ENCODE measurements around the gene NSD2. TPM values are rescaled to one million over a fixed set of nuclear protein-coding genes. Genes with fewer than 3 reads are reported as not detected.

NSD2 gene
- total RNA-seq, 1 donor from 2014 or later, result 43.4 TPM

DNA sequence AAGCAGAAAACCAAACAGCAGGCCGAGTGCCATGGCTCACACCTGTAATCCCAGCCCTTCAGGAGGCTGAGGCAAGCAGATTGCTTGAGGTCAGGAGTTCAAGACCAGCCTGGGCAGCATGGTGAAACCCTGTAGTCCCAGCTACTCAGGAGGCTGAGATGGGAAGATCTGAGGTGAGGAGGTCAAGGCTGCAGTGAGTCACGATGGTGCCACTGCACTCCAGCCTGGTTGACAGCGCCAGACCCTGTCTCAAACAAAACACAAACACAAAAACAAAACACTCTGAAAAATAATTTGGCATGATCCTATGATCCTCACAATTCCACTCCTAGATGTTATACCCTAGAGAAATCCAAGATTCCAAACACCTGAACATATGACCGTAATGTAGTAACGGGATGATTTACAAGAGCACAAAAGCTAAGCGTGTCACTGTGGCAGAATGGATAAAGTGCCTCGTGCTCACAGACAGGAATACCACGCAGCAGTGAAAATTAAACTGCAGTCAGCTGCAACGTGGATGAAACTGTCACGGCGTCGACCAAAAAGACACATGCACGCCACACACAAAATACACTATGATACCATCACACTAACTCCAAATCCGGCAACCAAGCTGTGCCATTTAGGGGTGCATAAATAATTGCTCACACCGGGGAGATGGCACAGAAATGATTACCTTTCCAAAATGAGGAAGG lies 135.9 kb downstream of the NSD2 start:
- H3K4me3 ChIP-seq (ENCODE audit: low read depth, low read length), result peak overlapping the region; percentile 100
- H3K36me3 ChIP-seq (ENCODE audit: control insufficient read depth, insufficient read depth, low read length), result no peaks in the 10 kb centered on the region
- TF ChIP-seq, protein P1, sequence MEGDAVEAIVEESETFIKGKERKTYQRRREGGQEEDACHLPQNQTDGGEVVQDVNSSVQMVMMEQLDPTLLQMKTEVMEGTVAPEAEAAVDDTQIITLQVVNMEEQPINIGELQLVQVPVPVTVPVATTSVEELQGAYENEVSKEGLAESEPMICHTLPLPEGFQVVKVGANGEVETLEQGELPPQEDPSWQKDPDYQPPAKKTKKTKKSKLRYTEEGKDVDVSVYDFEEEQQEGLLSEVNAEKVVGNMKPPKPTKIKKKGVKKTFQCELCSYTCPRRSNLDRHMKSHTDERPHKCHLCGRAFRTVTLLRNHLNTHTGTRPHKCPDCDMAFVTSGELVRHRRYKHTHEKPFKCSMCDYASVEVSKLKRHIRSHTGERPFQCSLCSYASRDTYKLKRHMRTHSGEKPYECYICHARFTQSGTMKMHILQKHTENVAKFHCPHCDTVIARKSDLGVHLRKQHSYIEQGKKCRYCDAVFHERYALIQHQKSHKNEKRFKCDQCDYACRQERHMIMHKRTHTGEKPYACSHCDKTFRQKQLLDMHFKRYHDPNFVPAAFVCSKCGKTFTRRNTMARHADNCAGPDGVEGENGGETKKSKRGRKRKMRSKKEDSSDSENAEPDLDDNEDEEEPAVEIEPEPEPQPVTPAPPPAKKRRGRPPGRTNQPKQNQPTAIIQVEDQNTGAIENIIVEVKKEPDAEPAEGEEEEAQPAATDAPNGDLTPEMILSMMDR (IDR thresholded peaks at IDR 0.05; ENCODE audit: insufficient read depth, low read length, severe bottlenecking), result no peak
- DNase-seq (ENCODE audit: low read depth) (no peak), FAIRE-seq (no peak)
- no peaks in the 10 kb centered on the region for H3K27me3 ChIP-seq (ENCODE audit: control insufficient read depth, insufficient read depth, low read length)

DNA sequence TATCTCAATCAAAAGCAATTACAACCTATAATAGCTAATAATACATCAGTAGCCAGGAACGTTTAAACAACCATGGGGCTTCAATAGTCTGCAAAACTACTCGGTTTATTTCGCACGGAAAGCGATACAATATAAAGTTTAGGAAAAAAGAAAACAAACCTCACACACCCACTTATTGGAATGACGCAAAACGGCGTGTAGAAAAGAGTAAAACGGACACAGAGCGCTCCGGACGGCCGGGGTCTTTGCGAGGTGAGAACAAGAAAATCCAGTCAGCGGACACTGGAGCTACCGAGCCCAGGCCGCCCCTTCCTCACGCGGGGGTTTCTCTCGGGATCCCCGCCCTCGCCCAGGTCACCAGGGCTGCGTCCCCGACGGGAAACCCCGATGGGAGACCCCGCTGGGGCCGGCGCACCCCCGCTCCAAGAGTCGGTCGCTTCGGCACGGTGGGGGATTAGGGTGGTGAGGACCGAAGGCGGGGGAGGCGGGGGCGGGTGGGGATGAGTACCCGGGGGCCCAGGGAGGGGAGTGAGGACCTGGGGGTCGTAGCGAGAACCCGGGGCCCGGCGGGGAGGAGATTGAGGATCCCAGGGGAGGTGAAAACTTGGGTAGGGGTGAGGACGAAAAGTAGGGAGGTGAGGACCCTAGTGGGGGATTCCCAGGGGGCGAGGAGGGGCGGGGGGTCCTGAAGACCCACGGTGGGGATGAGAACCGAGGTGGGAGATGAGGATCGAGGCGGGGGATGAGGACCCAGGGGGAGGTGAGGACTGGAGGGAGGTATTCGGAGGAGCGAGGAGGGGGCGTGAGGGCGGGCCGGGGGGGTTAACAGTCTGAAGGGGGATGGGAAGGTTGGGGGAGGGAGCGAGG lies 136.8 kb downstream of the NSD2 start:
- FAIRE-seq, result no peak
- no peaks in the 10 kb centered on the region for H3K27me3 ChIP-seq (ENCODE audit: control insufficient read depth, insufficient read depth, low read length)
- DNase-seq (ENCODE audit: low read depth), result no peak
- TF ChIP-seq, protein P1 (IDR thresholded peaks at IDR 0.05; ENCODE audit: insufficient read depth, low read length, severe bottlenecking), result no peak
- H3K36me3 ChIP-seq (ENCODE audit: control insufficient read depth, insufficient read depth, low read length), result no peaks in the 10 kb centered on the region
- H3K4me3 ChIP-seq (ENCODE audit: low read depth, low read length), result peak overlapping the region; percentile 100

DNA sequence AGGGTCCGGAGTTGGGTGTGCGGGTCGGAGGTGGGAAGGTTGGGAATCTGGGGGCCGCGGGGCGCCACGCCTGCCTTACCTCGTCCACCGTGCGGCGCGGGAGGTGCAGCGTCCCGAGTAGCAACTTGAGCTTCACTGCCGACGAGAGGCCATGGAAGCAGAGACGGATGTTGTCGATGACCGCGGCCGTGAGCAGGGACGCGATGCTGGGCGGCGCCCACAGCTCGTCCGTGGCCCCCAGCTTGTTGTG lies 137.4 kb downstream of the NSD2 start:
- Histone ChIP-seq H3K4me3 (ENCODE audit: low read depth, low read length) (peak overlapping the region; percentile 100), H3K27me3 (ENCODE audit: control insufficient read depth, insufficient read depth, low read length) (no peaks in the 10 kb centered on the region), H3K36me3 (ENCODE audit: control insufficient read depth, insufficient read depth, low read length) (no peaks in the 10 kb centered on the region)
- DNase-seq (ENCODE audit: low read depth) (no peak), FAIRE-seq (no peak)
- TF ChIP-seq, protein P1 (IDR thresholded peaks at IDR 0.05; ENCODE audit: insufficient read depth, low read length, severe bottlenecking), result no peak

- Histone ChIP-seq H3K4me3 (ENCODE audit: low read depth, low read length) (peak within 1 kb of the TSS; percentile 100), H3K36me3 (ENCODE audit: control insufficient read depth, insufficient read depth, low read length) (no peaks in the 10 kb centered on the region), H3K27me3 (ENCODE audit: control insufficient read depth, insufficient read depth, low read length) (no peaks in the 10 kb centered on the region)
- TF ChIP-seq, protein P1 (IDR thresholded peaks at IDR 0.05; ENCODE audit: insufficient read depth, low read length, severe bottlenecking), result peak; percentile 62
- FAIRE-seq (no peak), DNase-seq (ENCODE audit: low read depth) (peak; percentile 82)
Measured at GRCh38 chr4:2008921-2009650, 137.9 kb downstream of the NSD2 start, which contains the start of gene NELFA. Gene NELFA, minus strand, starts transcription at chr4:2008974. Its CDS starts 15 bp downstream, at chr4:2008959.

GRCh38 chr4:2009651-2010233 lies 138.5 kb downstream of the NSD2 start:
- H3K36me3 ChIP-seq (ENCODE audit: control insufficient read depth, insufficient read depth, low read length), result no peaks in the 10 kb centered on the region
- H3K27me3 ChIP-seq (ENCODE audit: control insufficient read depth, insufficient read depth, low read length), result no peaks in the 10 kb centered on the region
- TF ChIP-seq, protein P1 (IDR thresholded peaks at IDR 0.05; ENCODE audit: insufficient read depth, low read length, severe bottlenecking), result peak; percentile 31
- DNase-seq (ENCODE audit: low read depth), result peak; percentile 40
- H3K4me3 ChIP-seq (ENCODE audit: low read depth, low read length), result peak overlapping the region; percentile 100
- no peak for FAIRE-seq

Data from bronchial epithelial cell (primary cell).